T follicular helper cell (primary cell): ENCODE results near the gene TRPM4.

Experiments used
- DNase-seq: peaks from one replicate; pipeline ENCODE4 v3.0.0-alpha.2; 2020; ENCODE audit warnings: low read depth

Gene TRPM4

GRCh38 chr19:49231804-49232203 lies 74.2 kb downstream of the TRPM4 start:
- DNase-seq = no peak

DNA sequence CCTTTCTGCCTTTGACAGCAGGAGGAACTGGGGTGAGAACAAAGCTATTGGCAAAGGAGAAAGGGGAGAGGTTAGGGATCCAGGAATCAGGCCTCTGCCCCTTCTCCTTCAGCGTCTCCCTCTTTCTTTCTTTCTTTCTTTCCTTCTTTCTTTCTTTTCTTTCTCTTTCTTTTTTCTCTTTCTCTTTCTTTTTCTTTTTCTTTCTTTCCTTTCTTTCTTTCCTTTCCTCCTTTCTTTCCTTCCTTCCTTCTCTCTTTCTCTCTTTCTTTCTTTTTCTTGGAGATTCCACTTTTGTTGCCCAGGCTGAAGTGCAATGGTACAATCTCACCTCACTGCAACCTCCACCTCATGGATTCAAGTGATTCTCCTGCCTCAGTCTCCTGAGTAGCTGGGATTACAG lies 75.6 kb downstream of the TRPM4 start:
- DNase-seq = no peak

DNA sequence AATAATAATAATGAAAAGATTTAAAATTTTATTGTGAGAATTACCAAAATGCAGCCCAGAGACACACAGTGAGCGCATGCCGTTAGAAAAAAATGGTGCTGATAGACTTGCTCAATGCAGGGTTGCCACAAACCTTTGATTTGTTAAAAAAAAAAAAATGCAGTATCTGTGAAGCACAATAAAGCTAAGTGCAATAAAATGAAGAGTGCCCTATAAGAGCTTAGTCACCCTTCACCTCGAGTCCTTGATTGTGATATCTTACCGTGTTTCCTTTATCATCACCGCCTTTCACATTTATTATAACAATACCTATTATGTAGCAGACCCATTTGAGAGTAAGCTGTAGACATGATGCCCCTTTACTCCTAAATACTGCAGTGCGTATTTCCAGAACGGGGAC lies 84.2 kb downstream of the TRPM4 start:
- DNase-seq = no peak

- no peak for DNase-seq
These were observed 85.5 kb downstream of the TRPM4 start for GRCh38 chr19:49243129-49243528.

DNA sequence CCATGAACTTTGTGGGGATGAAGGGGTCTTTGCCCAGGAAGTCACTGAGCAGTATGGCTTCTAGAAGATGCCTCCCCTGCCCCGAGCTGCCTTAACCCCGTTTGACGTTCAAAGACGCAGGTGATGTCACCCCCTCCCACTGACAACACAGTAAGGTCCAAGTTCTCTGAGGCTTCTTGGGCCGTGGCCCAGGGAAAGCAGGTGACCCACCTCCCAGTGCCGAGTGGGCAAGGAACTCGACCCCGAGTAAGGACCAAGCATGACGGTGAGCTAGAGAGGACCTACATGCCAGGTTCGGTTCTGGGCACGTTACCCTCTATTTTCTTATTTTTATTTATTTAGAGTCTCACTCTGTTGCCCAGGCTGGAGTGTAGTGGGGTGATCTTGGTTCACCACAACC lies 86.1 kb downstream of the TRPM4 start:
- no peak for DNase-seq

- DNase-seq = no peak
These were observed 86.7 kb downstream of the TRPM4 start for GRCh38 chr19:49244256-49244655.

- DNase-seq = no peak
These were observed 90.1 kb downstream of the TRPM4 start for GRCh38 chr19:49247676-49248075.

GRCh38 chr19:49249933-49250332 lies 92.3 kb downstream of the TRPM4 start:
- DNase-seq = no peak

DNA sequence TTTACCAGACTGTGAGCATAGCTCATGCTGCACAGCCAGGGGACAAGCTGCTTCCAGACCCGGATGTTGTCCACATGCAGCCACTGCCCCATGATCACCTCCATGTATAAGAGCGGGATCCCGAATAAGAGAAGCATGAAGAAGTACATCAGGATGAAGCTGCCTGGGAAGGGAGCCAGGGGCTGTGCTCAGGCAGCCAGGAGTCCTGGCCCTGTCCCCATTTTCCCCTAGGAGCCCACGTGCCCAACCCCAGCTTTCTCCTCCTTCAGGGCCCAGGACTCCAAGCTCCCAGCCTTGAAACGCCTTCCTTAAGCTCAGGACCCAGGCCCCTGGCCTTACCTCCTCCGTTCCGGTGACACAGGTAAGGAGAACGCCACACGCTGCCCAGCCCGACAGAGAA lies 98.1 kb downstream of the TRPM4 start:
- DNase-seq = no peak

DNA sequence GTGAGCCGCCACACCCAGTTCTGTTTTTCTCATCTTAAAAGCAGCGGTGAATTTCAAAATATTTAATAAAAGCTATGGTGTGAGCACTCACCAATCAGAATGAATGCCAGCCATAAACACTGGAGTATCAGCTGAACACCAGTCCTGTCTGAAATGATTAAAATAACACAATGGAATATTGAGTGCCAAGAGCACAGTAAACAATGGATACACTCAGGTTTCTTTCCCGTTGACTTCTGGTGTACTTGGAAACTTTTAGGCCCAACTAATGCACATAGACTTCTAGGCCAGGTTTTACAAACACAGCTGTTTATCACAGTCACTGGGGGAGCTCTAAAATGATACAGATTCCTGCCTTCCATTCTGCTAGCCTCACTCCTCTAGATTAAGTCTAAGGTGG lies 99.1 kb downstream of the TRPM4 start:
- DNase-seq = no peak
